Adrenal gland (tissue), 12 donors: ENCODE measurements around the gene UGT2B10. TPM values are rescaled to one million over a fixed set of nuclear protein-coding genes. Genes with fewer than 3 reads are reported as not detected.

ENCODE experiments used
- DNase-seq, 7 donors: peaks; one replicate each; pipeline ENCODE4 v3.0.0-alpha.2; 2019 to 2020
- H3K27ac ChIP-seq, 5 donors: fragments of 200-600 bp; sonication (generic) in 4 of 5; 1 replicate in 3 of 5; 2 replicates in 2 of 5; pipeline versions ENCODE4 v1.5.1 to v1.8.0; 2016 to 2020; ENCODE audit warnings: mild to moderate bottlenecking in 1 of 5
- H3K27me3 ChIP-seq: fragments of 200-600 bp; 2 replicates; pipeline ENCODE4 v1.8.0; 2021
- H3K36me3 ChIP-seq, 2 donors: fragments of 200-600 bp; replicated peaks in 1 of 2; 1 replicate in 1 of 2; 2 replicates in 1 of 2; pipeline versions ENCODE4 v1.5.1 to v1.8.0; 2018 to 2022
- H3K4me1 ChIP-seq, 2 donors: fragments of 200-600 bp; replicated peaks in 1 of 2; 1 replicate in 1 of 2; 2 replicates in 1 of 2; pipeline versions ENCODE4 v1.5.1 to v1.8.0; 2018 to 2021
- H3K4me3 ChIP-seq, 4 donors: fragments of 200-600 bp; sonication (generic) in 3 of 4; one replicate each; pipeline ENCODE4 v1.5.1; 2016 to 2018
- H3K9me3 ChIP-seq, 3 donors: fragments of 200-600 bp; sonication (generic) in 1 of 3; replicated peaks in 1 of 3; 1 replicate in 2 of 3; 2 replicates in 1 of 3; pipeline versions ENCODE4 v1.5.1 to v1.8.0; 2016 to 2021
- CTCF ChIP-seq, 6 experiments: fragments of 450-650 bp in 4 of 6; fragments of 200-600 bp in 2 of 6; sonication (generic) in 1 of 6; IDR thresholded peaks; 1 replicate in 5 of 6; 2 replicates in 1 of 6; pipeline versions ENCODE4 v1.5.1 to v1.8.0; 2016 to 2021; ENCODE audit warnings: antibody characterized with exemption in 6 of 6, mild to moderate bottlenecking in 2 of 6, moderate library complexity in 1 of 6
- POLR2A ChIP-seq, 2 donors: fragments of 450-650 bp; IDR thresholded peaks; one replicate each; pipeline ENCODE4 v1.6.1; 2017; ENCODE audit warnings: antibody characterized with exemption in 2 of 2, mild to moderate bottlenecking in 2 of 2, moderate library complexity in 1 of 2
- WGBS, 4 donors: extraction: QIAGEN DNeasy Blood & Tissue Kit in 2 of 4; methylation state at CpG; one replicate each; pipeline versions ENCODE4 v1.1.5 to v1.1.7; 2013 to 2017; 5-methylcytosine and 5-hydroxymethylcytosine counted together
- intact Hi-C, 2 donors: fragments of 100-400 bp; cut with DNase I; formaldehyde crosslinking; loops; one replicate each; pipeline versions ENCODE4 v1.14.1 to v1.15.0; 2022 to 2023
- polyA plus RNA-seq, 3 donors: library from polyadenylated mRNA; stranded (reverse); fragments of 200-250 nt in 2 of 3; fragments of 350-450 nt in 1 of 3; fragmentation: Illumina TruSeq in 1 of 3; extraction: RNeasy Lipid Tissue Mini Kit (QIAGEN cat#74804) in 1 of 3; gene quantifications; one replicate each; pipeline ENCODE4 v1.2.3, GENCODE V29; 2013 to 2014
- total RNA-seq, 9 donors: library from RNA; depleted of rRNA in 4 of 9; stranded (reverse); fragments of >200 nt in 4 of 9; fragments of 120-200 nt in 1 of 9; fragmentation: NEBNext Ultra II Directional in 1 of 9; extraction: Animal tissue kit (Norgen Biotek cat#: 25700) in 1 of 9; gene quantifications; one replicate each; pipeline versions ENCODE4 v1.1.0 to v1.2.4, GENCODE V29; 2013 to 2023
- donor health status: healthy with polysubstance abuse.
- donor health status: Bipolar disorder and iron deficiency.
- donor health status: DM: yes; HTN: yes; CAD: no.
- donor health status: DM: no; HTN: no; CAD: no.
- donor health status: DM: no; HTN: no; CAD: no.
- donor health status: DM: yes; HTN: yes; CAD: no.

The UGT2B10 gene
- total and polyA plus RNA-seq, 12 donors: 0.15 to 0.22 TPM; not detected in 10

- TF ChIP-seq CTCF (IDR thresholded peaks at IDR 0.05) (no peak), POLR2A (IDR thresholded peaks at IDR 0.05) (no peak)
- WGBS, 4 donors: 61 to 71% (median 68%) methylated on average over 4 of the region's 4 CpGs
- no peaks in the 10 kb centered on the region for H3K36me3 ChIP-seq
- no peak overlapping the region for H3K4me3 ChIP-seq
- intact Hi-C loops: no loop called here
- no peaks in the 10 kb centered on the region for H3K27me3 ChIP-seq
- no peak for DNase-seq
- H3K9me3 ChIP-seq: no peaks in the 10 kb centered on the region
- H3K27ac ChIP-seq: no peak overlapping the region
- H3K4me1 ChIP-seq: no peaks in the 10 kb centered on the region
These were observed 49.4 kb downstream of the UGT2B10 start for GRCh38 chr4:68865188-68865638.

GRCh38 chr4:68865760-68866159 is 50.0 kb downstream of the UGT2B10 start:
- intact Hi-C loops: no loop called here
- no peak for DNase-seq
- no peak overlapping the region for H3K4me3 ChIP-seq
- no peaks in the 10 kb centered on the region for H3K36me3 ChIP-seq
- H3K9me3 ChIP-seq: no peaks in the 10 kb centered on the region
- TF ChIP-seq POLR2A (IDR thresholded peaks at IDR 0.05): no peak
- no peak for TF ChIP-seq CTCF (IDR thresholded peaks at IDR 0.05)
- no peak overlapping the region for H3K27ac ChIP-seq
- H3K4me1 ChIP-seq: no peaks in the 10 kb centered on the region
- no peaks in the 10 kb centered on the region for H3K27me3 ChIP-seq
- WGBS, 4 donors: 50 to 67% (median 55%) methylated on average over 5 of the region's 5 CpGs

GRCh38 chr4:68869274-68869773 is 53.5 kb downstream of the UGT2B10 start:
- Histone ChIP-seq H3K4me3 (no peak overlapping the region), H3K27me3 (no peaks in the 10 kb centered on the region), H3K36me3 (no peaks in the 10 kb centered on the region), H3K27ac (no peak overlapping the region), H3K4me1 (no peaks in the 10 kb centered on the region), H3K9me3 (no peaks in the 10 kb centered on the region)
- TF ChIP-seq POLR2A (IDR thresholded peaks at IDR 0.05) (no peak), CTCF (IDR thresholded peaks at IDR 0.05) (no peak)
- WGBS, 4 donors: 80 to 90% (median 89%) methylated on average over 8 of the region's 8 CpGs
- DNase-seq: no peak
- intact Hi-C loops: no loop called here

- intact Hi-C loops: no loop called here
- DNase-seq: no peak
- no peaks in the 10 kb centered on the region for H3K36me3 ChIP-seq
- no peaks in the 10 kb centered on the region for H3K4me1 ChIP-seq
- 67 to 74% (median 72%) methylated on average over 2 of the region's 2 CpGs for WGBS, 4 donors
- H3K9me3 ChIP-seq: no peaks in the 10 kb centered on the region
- no peak overlapping the region for H3K27ac ChIP-seq
- no peak overlapping the region for H3K4me3 ChIP-seq
- TF ChIP-seq POLR2A (IDR thresholded peaks at IDR 0.05) (no peak), CTCF (IDR thresholded peaks at IDR 0.05) (no peak)
- no peaks in the 10 kb centered on the region for H3K27me3 ChIP-seq
These were observed 56.2 kb downstream of the UGT2B10 start for GRCh38 chr4:68871809-68872642.
